Skin of body (tissue), 2 donors: Measurements from ENCODE around the gene SLC25A19. TPM values are rescaled to one million over a fixed set of nuclear protein-coding genes. Genes with fewer than 3 reads are reported as not detected.
"Not testable (repeated sequence)": the region's sequence is repeated elsewhere in the genome, so short reads cannot be mapped to it uniquely, and the experiment has no call there.

ENCODE experiments used
- DNase-seq: peaks from one replicate; lab custom pipeline; 2025; lab: John Stamatoyannopoulos, UW
- total RNA-seq: library from RNA; depleted of rRNA; stranded (reverse); fragments of >200 nt; gene quantifications from one replicate; pipeline ENCODE4 v1.2.3, GENCODE V29; 2014

SLC25A19 gene
- total RNA-seq, 1 donor from 2014 or later: 4.0 TPM

DNA sequence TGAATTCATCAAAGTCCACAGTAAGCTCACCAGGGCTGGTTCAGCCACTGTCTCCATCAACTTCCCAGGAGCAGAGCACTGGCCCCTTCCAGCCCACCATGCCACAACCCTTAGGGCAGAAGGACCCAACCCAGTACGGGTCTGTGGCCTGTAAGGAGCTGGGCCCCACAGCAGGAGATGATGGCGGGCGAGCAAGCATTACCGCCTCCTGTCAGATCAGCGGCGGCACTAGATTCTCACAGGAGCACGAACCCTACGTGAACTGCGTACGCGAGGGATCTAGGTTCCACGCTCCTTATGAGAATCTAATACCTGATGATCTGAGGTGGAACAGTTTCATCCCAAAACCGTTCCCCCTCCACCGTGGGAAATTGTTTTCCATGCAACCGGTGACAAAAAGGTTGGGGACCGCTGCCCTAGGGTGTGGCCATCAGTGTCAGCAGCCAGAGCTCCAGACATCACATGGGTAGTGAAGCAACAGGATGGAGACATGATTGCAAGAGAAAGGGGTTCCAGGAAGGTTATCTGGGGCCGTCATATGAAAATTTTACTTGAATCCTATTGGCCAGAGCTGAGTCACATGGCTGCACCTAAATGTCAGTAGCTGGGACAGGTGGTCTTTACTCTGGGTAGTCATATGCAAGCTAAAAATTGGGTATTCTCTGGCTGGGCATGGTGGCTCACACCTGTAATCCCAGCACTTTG lies 12.4 kb upstream of the SLC25A19 start:
- no peak for DNase-seq

- DNase-seq: no peak
Measured at GRCh38 chr17:75301049-75301448, 11.8 kb upstream of the SLC25A19 start.

DNA sequence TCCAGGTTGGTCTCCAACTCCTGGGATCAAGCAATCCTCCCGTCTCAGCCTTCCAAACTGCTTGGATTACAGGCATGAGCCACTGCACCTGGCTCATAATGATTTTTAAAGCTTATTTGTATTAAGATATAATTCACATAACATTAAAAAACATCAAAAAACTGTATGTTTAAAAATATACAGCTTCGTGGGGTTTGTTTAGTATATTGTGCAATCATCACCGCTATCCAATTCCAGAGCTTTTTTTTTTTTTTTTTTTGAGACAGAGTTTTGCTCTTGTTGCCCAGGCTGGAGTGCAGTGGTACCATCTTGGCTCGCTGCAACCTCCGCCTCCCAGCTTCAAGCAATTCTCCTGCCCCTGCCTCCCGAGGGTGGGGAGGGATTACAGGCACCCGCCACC lies 11.0 kb upstream of the SLC25A19 start:
- no peak for DNase-seq

- no peak for DNase-seq
Measured at GRCh38 chr17:75295201-75296158, 6.2 kb upstream of the SLC25A19 start.

GRCh38 chr17:75292810-75293448 lies 3.7 kb upstream of the SLC25A19 start:
- DNase-seq: not testable (repeated sequence)

DNA sequence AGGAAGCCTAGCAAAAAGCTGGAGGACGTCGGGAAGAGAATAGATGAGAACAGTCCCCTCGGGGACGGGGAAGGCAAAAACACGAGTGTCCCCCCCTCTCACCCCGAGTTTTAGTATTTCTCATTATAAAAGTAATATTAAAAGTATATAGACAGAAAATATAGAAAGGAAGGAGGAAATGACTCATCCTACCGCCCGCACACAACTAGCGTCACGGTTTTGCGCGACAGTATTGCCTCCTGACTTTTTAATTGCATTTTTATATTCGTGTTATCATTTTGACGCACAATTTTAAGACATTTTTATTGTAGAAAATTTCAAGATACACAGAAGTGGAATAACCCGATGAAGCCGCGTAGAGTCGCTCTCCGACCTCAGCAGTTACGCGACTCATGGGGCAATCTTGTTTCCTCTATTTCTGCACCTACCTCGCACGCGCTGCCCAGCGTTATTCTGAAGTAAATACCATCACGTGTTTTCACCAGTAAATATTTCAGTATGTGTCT lies 652 bp upstream of the SLC25A19 start:
- DNase-seq: peak; percentile 87

DNA sequence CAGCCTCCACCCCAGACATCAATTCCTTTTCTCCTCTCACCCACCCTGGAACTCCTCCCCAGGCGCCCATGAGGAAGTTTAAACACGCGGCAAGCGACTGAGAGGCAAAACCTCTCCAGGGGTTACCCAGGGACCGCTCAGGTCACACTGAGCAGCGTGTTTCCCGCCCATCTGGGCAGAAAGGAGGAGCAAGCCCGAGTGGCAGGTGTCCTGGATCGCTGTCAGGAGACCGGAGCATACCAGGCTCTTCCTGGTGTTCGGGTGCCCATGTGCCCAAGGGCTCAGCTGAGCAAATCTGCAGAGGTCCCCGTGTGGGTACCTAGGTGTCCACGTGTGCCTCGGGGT lies 491 bp downstream of the SLC25A19 start:
- no peak for DNase-seq

GRCh38 chr17:75288359-75288758 lies 874 bp downstream of the SLC25A19 start:
- no peak for DNase-seq

- no peak for DNase-seq
Measured at GRCh38 chr17:75287221-75287620, 2.0 kb downstream of the SLC25A19 start.

- DNase-seq: no peak
Measured at GRCh38 chr17:75285123-75285522, 4.1 kb downstream of the SLC25A19 start.

DNA sequence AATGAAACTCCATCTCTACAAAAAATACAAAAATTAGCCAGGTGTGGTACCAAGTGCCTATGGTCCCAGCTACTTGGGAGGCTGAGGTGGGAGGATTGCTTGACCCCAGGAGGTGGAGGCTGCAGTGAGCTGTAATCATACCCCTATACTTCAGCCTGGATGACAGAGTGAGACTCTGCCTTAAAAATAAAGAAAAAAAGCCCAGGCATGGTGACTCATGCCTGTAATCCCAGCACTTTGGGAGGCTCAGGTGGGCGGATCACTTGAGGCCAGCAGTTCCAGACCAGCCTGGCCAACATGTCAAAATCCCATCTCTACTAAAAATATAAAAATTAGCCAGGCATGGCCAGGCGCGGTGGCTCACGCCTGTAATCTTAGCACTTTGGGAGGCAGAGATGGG lies 9.0 kb downstream of the SLC25A19 start:
- not testable (repeated sequence) for DNase-seq

DNA sequence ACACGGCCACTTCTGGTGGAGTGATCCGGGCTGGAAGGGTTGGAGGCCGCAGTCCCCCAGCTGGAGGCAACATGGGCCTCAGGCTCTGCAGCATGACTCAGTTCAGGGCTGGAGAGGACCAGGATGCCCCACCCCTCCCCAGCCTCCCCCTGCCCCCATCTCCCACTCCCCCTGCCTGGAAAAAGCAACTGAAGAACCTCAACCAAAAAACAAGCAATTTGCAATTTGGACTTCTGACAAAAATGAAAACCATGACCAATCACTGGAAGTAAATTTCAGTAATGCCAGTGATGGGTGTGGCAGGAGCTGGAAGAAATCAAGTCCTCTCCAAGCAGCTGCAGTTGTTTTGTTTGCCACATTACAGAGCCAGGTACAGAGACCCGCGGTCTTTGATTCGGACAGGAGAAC lies 11.6 kb downstream of the SLC25A19 start:
- no peak for DNase-seq

DNA sequence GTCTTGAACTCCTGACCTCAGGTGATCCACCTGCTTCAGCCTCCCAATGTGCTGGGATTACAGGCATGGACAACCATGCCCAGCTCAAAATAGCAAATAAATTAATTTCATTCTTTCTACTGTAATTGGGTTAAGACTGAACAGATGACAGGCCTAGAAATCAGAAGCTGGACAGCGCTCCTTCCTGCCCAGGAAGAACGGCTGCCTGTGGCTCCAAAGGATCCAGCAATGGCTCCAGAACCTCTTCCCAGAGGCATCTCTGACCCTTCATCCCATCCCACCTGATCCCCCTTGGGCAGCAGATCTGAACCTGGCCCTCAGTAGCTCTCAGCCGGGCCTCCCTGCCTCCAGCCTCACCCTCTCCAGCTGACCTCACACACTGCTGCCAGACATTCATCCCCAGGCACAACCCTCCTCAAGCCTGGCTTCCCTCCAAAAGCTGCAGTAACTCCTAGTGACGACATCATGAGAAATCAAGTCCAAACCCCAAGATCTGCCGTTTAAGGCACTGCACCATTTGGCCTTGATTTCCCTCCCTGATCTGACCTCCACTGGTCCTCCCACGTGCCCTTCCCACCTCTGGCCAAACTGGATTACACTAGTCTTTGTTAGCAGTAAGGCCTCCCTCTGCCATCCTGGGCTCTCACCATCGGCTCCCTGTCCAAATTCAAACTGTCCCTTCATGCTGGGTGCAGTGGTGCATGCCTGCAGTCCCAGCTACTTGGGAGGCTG lies 15.1 kb downstream of the SLC25A19 start:
- no peak for DNase-seq

DNA sequence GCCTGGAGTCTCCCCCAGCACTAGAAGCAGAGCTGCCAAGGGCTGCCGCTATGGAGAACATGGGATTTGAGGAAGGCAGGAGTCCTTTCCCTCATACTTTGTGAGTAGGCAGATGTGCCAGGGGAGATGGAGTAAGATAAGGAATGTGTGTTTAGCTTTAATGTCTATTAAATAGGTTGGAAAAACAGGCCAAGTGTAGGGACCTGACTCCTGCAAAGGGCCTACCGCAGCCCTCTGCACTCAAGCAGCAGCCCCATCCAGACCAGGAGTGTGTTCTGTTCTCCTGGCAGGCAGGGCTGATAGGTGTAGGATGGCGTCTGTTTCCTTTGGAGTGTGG lies 16.4 kb downstream of the SLC25A19 start:
- no peak for DNase-seq

DNA sequence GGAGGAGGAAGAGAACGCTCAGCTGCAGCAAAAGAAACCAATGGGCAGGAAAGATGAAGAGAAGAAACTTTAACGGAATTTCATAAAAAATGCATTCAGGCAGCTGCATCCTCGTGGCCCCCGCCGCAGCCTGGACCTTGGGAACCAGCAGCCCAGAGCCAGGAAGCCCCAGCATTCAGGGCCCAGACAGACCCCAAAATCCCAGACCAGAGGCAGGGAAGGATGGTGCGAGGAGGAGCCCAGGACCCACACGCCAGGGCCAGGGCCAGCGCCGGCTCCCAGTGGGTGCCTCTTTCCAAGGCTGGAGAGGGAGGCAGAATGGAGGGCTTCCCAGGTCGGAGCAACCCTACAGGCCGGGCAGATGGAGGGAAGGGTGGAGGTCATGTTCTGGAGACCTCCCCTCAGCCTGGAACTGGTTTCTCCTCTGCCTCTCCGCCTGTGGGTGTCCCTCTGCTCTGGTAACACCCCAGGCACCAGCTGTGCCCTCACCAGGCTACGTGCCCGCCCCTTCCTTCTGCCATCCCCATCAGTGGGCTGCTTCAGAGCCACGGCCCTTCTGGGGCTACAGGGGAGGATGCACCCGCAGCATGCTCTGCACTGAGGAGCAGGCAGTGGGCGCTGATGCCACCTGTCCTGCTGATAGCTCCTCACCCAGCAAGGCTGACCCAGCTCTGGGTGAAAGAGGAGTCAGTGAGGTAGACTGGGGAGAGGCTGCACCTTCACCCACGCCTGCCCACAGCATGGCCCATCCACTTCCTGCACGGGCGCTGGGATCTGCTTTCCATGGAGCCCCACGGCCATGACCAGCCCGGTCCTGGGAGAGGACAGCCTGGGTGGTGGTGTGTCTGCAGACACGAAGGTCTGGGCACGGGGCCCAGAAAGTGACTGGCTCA lies 17.0 kb downstream of the SLC25A19 start:
- DNase-seq: no peak

GRCh38 chr17:75271233-75271954 lies 17.8 kb downstream of the SLC25A19 start:
- peak; percentile 49 for DNase-seq

DNA sequence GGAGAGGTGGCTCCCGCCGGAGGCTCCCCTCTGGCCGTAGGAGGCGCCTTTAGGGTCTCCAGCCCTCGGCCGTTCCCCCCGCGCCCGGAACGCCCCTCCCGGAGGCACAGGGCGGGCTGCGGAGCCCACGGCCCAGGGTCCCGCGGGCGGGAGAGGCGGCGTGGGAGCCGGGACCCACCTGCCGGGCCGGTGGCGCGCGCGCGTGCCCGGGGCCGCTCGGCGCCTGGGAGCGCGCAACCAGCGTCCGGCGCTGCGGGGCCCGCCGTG lies 18.3 kb downstream of the SLC25A19 start, which contains the start of gene MIF4GD:
TSS of gene MIF4GD (minus strand) at position 266 of the 267 bp plus-strand sequence. CDS start 1,036 bp downstream, outside the sequence.
- DNase-seq: no peak

- DNase-seq: peak; percentile 29
Measured at GRCh38 chr17:75270218-75270965, 18.8 kb downstream of the SLC25A19 start.

GRCh38 chr17:75269844-75270217 lies 19.4 kb downstream of the SLC25A19 start:
- no peak for DNase-seq
